Lower leg skin (tissue), 3 donors: ENCODE data around the gene IARS1.

Source experiments
- CTCF ChIP-seq, 3 donors: fragments of 450-650 bp; IDR thresholded peaks; one replicate each; pipeline ENCODE4 v1.5.1; 2016; ENCODE audit warnings: antibody characterized with exemption in 3 of 3, mild to moderate bottlenecking in 3 of 3, moderate library complexity in 2 of 3
- POLR2A ChIP-seq, 2 donors: fragments of 450-650 bp; IDR thresholded peaks; one replicate each; pipeline ENCODE4 v1.6.1; 2016 to 2017; ENCODE audit warnings: antibody characterized with exemption in 2 of 2, mild to moderate bottlenecking in 1 of 2, moderate library complexity in 1 of 2

- TF ChIP-seq CTCF (IDR thresholded peaks at IDR 0.05) (no peak), POLR2A (IDR thresholded peaks at IDR 0.05) (no peak)
These were observed 49.5 kb upstream of the IARS1 start for GRCh38 chr9:92342825-92343488.
